Activated CD8-positive, alpha-beta memory T cell treated with anti-CD3 and anti-CD28 coated beads for 4 hours (primary cell): Measurements from ENCODE around the gene HADH.
"Not testable (repeated sequence)": the region's sequence is repeated elsewhere in the genome, so short reads cannot be mapped to it uniquely, and the experiment has no call there.

ENCODE experiments used
- DNase-seq, 2 donors: peaks; one replicate each; pipeline ENCODE4 v3.0.0-alpha.2; 2020; ENCODE audit warnings: low read depth in 2 of 2

HADH gene

DNA sequence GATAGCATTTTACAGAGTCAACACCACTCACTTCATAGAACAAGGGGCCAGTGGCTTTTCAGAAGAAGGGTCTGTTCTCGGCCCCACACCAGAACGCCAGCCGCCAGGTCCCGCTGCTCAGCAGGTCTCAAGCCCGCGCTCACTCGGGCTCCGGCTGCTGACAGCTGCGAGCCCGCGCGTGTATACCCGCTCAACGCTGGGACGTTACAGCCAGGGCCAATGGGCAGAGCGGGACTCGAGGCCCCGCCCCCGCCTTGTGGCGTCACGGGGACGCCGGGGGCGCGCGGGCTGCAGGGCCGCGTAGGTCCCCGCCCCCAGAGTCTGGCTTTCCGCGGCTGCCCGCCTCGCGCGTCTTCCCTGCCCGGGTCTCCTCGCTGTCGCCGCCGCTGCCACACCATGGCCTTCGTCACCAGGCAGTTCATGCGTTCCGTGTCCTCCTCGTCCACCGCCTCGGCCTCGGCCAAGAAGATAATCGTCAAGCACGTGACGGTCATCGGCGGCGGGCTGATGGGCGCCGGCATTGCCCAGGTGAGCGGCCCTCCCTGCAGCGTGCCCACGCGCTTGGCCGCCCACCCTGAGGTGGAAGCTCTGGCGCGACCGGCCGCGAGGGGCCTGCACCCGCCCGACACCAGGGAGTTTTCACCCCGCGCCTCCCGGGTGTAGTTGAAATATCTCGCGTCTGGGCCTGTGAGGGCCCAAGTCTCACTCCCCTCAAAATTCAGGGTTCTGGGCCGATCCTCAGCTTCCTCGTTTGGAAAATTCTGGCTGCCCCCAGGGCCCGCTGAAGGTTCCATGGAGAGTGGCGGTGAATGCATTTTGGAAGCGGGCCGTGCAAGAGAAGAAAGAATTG, at the start of gene HADH:
Gene HADH (plus strand): TSS at position 353 of the 850 bp plus-strand sequence. CDS start 44 bp downstream, at position 397.
- peak; percentile 85 to 86 for DNase-seq

DNA sequence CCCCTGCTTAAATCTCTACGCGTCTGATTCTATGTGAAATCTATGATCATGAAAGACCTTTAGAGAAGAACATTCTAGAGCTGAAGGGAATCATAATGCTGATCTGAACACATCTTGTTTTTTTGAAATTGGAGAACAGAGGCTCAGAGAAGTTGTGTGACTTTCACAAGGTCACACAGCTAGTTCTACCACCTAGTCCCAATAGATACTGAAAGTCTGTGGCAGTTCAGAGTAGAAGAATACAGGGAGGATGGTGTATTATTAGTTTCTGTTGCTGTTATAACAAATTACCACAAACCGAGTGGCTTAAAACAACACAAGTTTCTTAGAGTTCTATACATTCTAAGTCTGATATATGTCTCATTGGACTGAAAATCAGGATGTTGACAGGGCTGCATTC, 43.9 kb upstream of the HADH start:
- no peak for DNase-seq

DNA sequence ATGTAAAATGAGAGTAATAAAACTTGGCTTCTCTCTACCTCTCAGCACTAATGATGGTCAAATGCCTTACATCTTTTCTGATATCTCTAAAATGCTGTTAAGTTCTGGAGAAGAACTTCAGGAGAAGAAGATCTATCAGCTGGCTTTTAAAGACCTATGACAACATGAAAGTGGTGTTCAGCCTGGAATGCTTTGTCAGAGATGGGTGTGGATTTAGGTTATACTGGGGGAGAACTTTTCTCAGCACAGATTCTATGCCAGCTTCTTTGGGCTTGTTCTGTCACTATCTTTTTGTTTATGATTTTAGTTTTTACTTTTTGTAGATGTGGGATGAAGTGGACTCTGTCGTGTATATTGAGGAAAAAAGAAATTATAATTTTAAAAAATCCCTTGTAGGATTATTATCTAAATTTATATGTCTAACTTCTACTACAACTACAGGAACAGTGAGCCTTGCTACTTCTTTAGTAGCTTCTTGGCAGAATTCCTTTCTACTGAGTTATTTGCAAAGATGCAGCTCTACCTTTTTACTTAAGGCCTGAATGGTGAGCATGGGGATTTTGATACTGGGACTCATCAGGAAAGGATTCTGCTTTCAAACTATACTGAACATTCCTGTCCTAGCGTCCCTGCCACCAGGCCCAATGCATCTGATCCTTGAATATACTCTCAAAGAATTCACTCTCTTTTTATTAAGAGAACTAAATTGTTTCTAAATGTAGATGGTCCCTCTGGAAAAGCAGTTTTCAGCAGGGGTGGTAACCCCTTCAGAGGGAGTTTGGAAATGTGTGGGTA, 38.7 kb upstream of the HADH start:
- DNase-seq: no peak

DNA sequence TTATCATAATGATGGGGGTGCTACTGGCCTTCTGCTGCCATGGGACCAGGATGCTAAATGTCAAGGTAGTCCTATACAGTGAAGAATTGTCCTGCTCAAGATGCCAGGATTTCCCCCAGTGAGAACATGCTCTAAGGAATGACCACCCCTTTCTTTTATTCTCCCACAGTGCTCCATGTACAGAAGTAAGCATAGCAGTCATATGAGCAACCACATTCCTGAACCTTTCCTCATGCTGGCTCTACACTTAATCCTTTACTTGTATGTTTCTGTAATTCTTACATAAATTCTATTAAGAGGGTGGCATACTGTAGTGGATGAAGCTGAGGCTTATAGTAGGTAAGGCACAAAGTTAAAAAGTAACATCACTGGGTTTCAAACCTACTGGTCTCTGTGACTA, 38.1 kb upstream of the HADH start:
- no peak for DNase-seq

DNA sequence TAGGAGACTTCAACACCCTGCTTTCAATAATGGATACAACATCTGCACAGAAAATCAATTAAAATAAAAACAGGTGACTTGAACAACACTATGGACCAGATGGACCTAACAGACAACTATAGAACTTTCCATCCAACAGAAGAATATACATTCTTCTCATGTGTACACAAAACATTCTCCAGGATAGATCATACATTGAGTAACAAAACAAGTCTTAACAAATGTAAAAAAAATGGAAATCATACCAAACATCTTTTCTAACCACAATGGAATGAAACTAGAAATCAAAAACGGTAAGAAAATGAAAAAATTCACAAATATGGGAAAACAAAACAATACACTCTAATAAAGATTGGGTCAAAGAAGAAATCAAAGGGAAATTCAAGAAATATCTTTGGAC, 33.7 kb upstream of the HADH start:
- DNase-seq: no peak

DNA sequence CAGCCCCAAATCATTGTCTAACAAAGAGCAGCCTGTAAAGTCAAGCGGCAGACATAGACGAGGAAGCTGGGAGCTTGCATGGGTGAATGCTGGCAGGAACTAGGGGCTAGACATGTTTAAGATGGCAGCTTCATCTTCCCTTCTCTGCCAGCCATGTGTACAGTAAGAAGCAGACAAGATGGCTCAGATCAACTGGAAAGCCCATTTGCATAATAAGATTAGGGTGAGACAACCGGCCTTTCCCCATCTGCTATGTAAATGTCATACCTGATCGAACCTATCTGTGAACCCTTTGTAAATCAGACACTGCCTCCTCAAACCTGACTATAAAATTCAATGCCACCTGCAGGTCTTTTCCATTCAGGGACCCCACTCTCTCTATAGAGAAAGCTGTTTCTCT, 22.8 kb upstream of the HADH start:
- DNase-seq: no peak

DNA sequence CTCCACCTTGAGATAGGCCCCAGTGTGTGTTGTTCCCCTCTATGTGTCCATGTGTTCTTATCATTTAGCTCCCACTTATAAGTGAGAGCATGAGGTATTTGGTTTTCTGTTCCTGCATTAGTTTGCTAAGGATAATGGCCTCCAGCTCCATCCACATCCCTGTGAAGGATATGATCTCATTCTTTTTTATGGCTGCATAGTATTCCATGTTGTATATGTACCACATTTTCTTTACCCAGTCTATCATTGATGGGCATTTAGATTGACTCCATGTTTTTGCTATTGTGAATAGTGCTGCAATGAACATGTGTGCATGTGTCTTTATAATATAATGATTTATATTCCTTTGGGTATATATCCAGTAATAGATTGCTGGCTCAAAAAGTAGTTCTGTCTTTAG, 22.2 kb upstream of the HADH start:
- not testable (repeated sequence) for DNase-seq

DNA sequence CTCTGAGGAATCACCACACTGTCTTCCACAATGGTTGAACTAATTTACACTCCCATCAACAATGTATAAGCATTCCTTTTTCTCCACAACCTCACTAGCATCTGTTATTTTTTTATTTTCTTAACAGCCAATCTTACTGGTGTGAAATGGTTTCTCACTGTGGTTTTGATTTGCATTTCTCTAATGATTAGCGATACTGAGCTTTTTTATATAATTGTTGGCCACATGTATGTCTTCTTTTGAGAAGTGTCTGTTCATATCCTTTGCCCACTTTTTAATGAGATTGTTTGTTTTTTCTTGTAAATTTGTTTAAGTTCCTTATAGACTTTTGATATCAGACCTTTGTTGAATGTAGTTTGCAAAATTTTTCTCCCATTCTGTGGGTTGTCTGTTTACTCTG, 21.8 kb upstream of the HADH start:
- DNase-seq: not testable (repeated sequence)

DNA sequence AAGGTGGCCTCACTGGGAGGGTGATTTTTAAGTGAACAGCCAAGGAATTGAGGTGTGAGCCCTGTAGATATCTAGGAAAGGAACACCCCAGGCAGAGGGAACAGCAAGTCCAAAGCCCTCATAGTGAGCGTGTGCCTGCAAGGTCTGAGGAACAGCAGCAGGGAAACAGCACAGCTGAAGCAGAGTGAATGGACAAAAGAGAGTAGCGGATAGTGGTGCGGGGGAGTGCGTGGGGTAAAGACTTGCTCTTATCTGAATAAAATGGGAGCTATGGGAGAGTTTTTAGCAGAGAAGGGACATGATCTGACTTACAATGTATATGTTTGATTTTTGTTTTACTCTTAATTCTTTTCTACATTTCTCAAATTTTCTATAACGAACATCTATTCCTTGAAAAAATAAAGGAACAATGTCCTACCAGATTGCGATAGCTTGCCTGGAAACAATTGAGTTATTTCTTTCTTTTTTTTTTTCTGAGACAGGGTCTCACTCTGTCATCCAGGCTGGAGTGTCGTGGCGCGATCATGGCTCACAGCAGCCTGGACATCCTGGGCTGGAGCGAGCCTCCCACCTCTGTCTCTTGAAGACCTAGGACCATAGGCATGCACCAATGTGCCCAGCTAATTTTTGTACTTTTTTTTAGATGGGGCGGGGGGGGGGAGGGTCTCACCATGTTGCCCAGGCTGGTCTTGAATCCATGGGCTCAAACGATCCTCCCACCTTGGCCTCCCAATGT, 19.5 kb upstream of the HADH start:
- DNase-seq: no peak

DNA sequence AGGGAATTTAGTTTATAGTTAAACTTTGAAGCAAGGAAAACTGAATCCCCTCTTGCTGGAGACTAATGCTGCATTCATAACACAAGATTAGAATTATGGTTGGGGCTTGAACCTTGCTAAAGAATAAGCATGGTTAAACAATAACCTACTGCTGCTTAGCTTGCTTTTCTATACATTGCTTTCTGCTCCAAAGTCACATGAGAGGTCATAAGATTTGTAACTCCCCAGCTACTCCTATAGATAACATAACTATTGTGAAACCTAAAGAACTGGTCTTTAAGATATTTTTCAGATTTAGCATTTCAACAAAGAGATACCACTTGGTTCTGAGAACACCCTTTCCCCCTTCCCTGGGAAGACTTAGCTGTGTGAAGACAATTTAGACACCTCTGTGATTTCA, 17.1 kb upstream of the HADH start:
- no peak for DNase-seq

DNA sequence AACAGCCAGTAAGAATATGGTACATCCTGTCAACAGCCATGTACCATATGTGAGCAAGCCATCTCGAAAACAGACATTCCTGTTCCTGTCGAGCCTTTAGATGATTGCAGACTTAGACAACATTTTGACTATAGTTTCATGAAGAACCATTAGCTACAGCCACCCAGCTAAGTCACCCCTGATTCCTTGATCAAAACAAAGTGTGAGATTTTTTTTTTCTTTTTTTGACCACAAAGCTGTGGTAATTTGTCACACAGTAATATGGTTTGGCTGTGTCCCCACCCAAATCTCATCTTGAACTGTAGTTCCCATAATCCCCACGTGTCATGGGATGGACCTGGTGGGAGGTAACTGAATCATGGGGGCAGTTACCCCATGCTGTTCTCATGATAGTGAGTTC, 15.2 kb upstream of the HADH start:
- no peak for DNase-seq

DNA sequence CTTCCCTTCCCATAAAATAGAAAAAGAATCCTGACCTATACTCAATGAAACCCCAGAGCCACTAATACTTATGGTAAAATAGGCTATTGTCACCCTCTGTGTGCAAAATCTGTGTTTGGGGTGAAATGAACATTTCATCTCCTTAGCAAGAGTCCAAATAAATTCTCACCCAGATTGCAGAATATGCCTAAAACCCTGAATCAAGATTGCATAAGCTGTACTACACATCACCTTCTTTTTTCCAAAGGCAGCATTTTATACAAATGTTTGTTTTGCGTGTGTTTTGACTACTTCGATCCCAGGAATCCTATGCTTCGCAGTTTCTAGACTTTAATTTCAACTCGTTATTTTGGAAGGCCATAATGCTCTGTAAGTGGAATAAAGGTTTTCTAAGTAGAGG, 12.2 kb upstream of the HADH start:
- DNase-seq: no peak

DNA sequence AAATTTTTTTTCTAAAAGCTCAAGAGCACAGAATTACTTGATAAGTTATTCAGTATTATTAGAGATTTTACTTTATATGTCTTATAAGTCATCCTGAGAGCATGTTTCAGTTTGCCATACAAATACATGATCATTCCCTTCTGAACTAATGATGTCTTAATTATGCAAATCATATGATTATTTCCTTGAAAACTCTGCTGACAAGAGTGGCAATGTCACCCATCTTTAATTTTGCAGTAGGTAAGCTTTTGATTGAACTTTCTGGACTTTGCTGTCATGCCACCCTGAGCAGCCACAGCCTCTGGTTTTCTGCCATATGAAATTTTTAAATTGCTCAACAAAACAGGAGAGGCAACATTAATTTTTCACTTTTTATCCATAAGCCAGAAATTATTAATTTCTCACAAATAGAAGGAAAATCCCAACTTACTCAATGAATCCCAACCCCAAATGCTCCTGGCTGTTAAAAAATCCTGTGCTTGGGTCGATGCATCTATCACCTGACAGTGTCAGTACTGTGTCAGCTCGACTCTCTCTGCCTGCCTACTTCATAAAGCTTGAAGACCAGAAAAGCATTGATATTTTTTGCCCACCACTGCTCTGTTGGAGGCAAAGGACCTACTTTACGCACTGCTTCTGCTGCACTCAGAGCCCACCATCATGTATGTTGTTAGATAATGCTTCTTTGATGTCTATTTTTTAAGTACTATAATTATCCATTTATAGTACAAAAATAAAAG, 11.6 kb upstream of the HADH start:
- DNase-seq: no peak

DNA sequence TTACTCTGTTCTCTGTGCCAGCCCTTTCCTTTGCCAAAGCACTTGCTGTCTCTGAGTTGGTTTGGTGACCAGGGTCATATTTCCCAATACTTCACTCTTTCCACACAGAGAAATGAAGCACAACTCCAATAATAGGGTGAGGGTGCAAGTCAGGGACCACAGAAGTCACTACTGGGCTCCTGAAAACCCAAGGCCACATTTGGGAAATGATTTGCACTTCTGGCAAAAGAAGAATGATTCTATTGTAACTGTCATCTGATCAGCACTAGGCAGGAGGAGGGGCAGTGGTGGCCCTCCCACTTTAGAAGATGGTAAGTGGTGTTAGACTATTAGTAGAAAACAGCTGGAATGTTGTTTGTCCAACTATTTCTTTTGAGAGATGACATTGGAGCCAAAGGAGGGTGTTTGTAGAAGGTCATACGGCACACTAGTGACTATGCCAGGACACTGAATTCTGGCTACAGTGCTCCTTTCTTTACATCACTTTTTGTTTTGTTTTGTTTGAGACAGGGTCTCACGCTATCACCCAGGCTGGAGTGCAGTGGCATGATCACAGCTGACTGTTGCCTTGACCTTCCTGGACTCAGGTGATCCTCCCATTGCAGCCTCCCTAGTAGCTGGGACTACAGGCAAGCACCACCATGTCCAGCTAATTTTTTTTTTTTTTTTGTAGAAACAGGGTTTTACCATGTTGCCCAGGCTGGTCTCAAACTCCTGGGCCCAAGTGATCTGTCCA, 10.8 kb upstream of the HADH start:
- DNase-seq: no peak

DNA sequence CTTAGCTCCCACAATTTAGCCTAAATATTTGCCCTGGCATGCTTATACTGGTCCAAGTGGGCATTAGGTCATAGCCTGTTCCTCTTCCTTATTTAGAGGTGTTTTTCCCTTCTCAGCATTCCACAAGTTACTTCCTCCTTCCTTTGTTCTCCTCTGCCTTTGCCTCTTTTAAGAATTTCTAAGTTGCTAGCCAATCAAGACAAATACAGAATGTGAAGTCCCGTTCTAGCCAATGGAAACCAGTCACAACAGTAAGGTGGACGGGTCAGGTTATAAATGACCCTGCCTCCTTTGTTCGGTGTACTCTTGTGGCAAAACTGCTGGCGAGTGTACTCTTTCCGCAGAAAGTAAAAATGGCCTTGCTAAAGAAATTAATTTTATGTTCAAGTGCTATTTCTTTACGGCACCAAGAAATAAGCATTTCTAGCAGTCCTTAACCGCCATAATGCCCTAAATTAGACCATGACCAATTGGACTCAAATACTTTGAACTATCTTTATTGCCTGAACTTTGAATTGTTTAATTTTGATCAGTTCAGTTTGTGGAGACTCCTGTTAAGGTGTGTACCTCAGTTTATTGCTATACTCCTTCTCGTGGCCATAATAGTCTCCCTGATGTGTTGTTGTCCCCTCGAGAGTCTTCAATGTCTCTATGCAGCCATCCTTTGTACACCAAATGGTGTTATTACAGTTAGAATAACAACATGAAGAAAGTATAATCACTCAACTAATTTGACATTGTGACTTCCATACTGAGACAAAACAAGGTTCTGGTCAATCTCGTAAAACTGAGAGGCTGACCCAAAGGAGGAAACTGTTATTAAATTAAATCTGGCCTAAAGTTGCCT, 1.6 kb upstream of the HADH start:
- no peak for DNase-seq

DNA sequence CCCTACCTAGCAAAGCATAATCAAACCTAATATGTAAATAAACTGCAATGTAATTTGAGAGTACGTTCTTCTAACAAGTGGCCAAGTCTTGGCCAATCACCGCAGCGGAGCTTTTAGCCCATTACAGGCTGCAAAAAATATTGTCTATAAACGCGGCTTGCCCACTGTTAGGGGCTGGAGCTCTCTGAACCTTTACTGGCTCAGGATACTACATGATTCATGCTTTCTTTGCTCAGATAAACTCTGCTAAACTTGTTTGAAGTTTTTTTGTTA, 990 bp upstream of the HADH start:
- no peak for DNase-seq

DNA sequence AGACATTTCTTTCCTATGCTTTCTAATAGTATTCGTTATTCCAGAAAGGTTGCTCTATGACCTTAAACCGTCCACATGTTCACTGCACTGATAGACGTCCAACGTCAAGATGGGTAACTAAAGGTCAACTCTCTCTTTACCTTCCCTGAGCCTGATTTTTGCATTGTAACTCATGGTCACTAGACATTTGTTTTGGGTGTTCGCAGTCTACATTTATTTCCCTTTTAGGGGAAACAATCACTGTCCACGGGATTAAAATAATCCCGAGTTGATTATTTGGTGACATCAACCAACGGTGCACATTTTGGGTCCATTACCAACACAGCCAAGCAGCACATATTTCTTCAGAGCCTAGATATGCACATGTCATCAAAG, 540 bp upstream of the HADH start:
- no peak for DNase-seq

DNA sequence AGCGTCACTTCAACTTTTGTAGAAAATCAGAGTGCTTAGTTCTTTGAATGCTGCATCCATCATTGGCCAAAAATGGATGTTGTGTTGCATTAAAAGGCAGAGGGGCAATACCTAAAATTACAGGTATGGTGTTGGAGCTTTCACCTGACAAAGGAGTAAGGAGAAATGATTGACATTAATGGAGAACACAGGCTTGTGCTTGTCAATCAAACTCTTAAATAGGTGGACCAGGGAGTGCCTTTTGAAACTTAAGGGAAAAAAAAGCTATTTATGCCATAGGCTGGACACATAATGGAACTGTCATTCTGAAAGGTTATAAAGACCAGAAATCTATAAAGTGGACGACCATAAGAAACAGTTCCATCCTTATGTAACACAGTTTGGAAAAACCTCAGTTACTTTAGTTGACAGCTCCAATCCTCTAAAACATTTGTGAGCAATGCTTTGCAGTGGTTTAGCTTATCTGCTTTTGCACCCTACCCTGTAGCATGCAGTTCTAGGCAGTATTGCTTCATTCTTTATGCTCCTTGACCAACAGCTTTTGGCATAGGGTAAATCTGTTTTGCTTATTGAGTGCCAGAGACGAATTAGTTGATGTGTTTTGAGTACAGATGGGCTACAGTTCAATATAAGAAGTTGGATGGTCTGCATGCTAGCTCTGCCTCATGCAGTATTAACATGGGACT, 2.4 kb downstream of the HADH start:
- DNase-seq: no peak

DNA sequence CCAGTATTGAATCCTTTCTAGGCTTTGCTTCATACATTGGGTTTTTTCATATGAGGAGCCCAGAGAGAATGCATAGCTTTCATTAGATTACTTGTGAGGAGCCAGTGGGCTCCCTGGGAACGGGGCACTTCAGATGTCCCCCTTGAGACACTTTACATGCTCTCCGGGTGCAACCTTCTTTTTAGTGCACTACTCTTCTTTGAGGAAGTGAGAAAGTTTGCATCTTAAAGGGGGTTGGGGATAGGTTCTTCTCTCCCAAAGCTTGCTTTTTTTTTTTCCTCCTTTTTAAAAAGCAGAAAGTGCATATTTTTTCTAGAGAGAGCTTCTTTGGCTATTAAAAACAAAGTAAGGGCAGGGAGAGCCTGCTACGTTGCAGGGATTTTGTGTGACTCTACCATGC, 4.3 kb downstream of the HADH start:
- no peak for DNase-seq

DNA sequence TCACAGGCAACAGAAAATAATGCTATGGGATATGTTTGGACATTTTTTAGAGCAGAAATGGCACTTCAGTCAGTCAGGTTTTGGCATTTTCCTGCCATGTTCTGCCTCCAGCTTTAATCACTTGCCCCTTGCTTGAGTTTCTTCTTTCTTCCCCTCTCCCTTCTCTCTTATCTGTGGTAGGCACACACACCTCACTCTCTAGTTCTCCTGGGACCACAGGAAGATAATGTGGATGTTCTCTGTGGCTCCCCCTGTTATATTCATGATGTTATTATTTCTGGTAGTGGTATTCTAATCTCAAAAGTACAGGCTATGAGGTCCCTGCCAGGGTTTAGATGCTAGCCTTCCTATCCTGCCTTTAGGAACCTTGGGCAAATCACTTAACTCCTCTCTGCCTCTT, 5.2 kb downstream of the HADH start:
- no peak for DNase-seq
